NCI-H146 treated with DMSO at 0.1 percent for 48 hours (cell line): ENCODE measurements around the gene CCND1.
A peak's percentile ranks its signal among the peaks of the same experiment; 100 is the strongest.

Experiments
- DNase-seq: peaks from one replicate; lab custom pipeline; 2025; ENCODE audit not compliant: unreplicated experiment; lab: John Stamatoyannopoulos, UW

The CCND1 gene

GRCh38 chr11:69640260-69640994 lies 529 bp upstream of the CCND1 start:
- no peak for DNase-seq

GRCh38 chr11:69641681-69642548 lies 959 bp downstream of the CCND1 start:
- no peak for DNase-seq

- DNase-seq, result no peak
Measured at GRCh38 chr11:69642549-69642912, 1.6 kb downstream of the CCND1 start.

- DNase-seq, result peak; percentile 21
Measured at GRCh38 chr11:69642913-69643632, 2.1 kb downstream of the CCND1 start.

GRCh38 chr11:69643646-69644045 lies 2.7 kb downstream of the CCND1 start:
- no peak for DNase-seq

GRCh38 chr11:69644071-69644961 lies 3.4 kb downstream of the CCND1 start:
- no peak for DNase-seq

- no peak for DNase-seq
Measured at GRCh38 chr11:69644962-69645675, 4.2 kb downstream of the CCND1 start.

GRCh38 chr11:69645801-69646492 lies 5.0 kb downstream of the CCND1 start:
- DNase-seq, result peak; percentile 30

- no peak for DNase-seq
Measured at GRCh38 chr11:69646493-69647389, 5.8 kb downstream of the CCND1 start.

- no peak for DNase-seq
Measured at GRCh38 chr11:69647390-69647748, 6.4 kb downstream of the CCND1 start.

GRCh38 chr11:69647761-69648497 lies 7.0 kb downstream of the CCND1 start:
- DNase-seq, result no peak

GRCh38 chr11:69648679-69649575 lies 8.0 kb downstream of the CCND1 start:
- DNase-seq, result no peak

GRCh38 chr11:69649576-69649900 lies 8.6 kb downstream of the CCND1 start:
- DNase-seq, result no peak

GRCh38 chr11:69650081-69650831 lies 9.3 kb downstream of the CCND1 start:
- DNase-seq, result no peak

GRCh38 chr11:69650832-69651344 lies 9.9 kb downstream of the CCND1 start:
- no peak for DNase-seq
